Psoas muscle (tissue), 8 donors: ENCODE results near the gene FAM149A. TPM values are rescaled to one million over a fixed set of nuclear protein-coding genes. Genes with fewer than 3 reads are reported as not detected.

Source experiments
- ATAC-seq, 4 donors: fragments of 200-7000 bp; cut with Tn5 transposase; one replicate each; pipeline ENCODE4 v1.9.1; 2020; ENCODE audit warnings: moderate library complexity in 3 of 4, mild to moderate bottlenecking in 2 of 4
- DNase-seq, 2 donors: peaks; one replicate each; pipeline ENCODE4 v3.0.0-alpha.2; 2020
- H3K27ac ChIP-seq: fragments of 200-600 bp; one replicate; pipeline ENCODE4 v1.8.0; 2022
- H3K27me3 ChIP-seq, 3 donors: fragments of 200-600 bp in 1 of 3; one replicate each; pipeline versions ENCODE4 v1.6.1 to v1.8.0; 2013 to 2022; ENCODE audit warnings: low read length in 2 of 3, mild to moderate bottlenecking in 2 of 3, moderate library complexity in 1 of 3; ENCODE audit not compliant: insufficient read depth in 3 of 3
- H3K36me3 ChIP-seq, 2 donors: fragments of 200-600 bp in 1 of 2; one replicate each; pipeline versions ENCODE4 v1.6.1 to v1.8.0; 2013 to 2022; ENCODE audit warnings: low read depth in 1 of 2, mild to moderate bottlenecking in 1 of 2, moderate library complexity in 1 of 2; ENCODE audit not compliant: insufficient read depth in 1 of 2
- H3K4me1 ChIP-seq: fragments of 200-600 bp; one replicate; pipeline ENCODE4 v1.8.0; 2022
- H3K4me3 ChIP-seq: fragments of 200-600 bp; one replicate; pipeline ENCODE4 v1.8.0; 2022; ENCODE audit warnings: mild to moderate bottlenecking
- H3K9me3 ChIP-seq: fragments of 200-600 bp; one replicate; pipeline ENCODE4 v1.8.0; 2022
- WGBS, 3 donors: extraction: QIAGEN DNeasy Blood & Tissue Kit; methylation state at CpG; one replicate each; pipeline versions ENCODE4 v1.1.6 to v1.1.7; 2013; 5-methylcytosine and 5-hydroxymethylcytosine counted together
- intact Hi-C, 2 donors: fragments of 100-400 bp; cut with DNase I; formaldehyde crosslinking; loops; one replicate each; pipeline versions ENCODE4 v1.11.0 to v1.14.2; 2022
- polyA plus RNA-seq, 3 donors: library from polyadenylated mRNA; stranded (reverse); fragments of 200-250 nt; gene quantifications; one replicate each; pipeline ENCODE4 v1.2.3, GENCODE V29; 2013
- total RNA-seq, 4 donors: library from RNA; stranded (reverse); fragmentation: NEBNext Ultra II Directional in 2 of 4; extraction: Animal tissue kit (Norgen Biotek cat#: 25700) in 2 of 4; gene quantifications; one replicate each; pipeline versions ENCODE4 v1.2.1 to v1.2.4, GENCODE V29; 2021 to 2023
- TF ChIP-seq, protein P1 (sequence below): fragments of 200-600 bp; IDR thresholded peaks from one replicate; pipeline ENCODE4 v1.8.0; 2022; ENCODE audit warnings: antibody characterized with exemption
- donor health status: healthy with polysubstance abuse.
- donor health status: DM: no; HTN: no; CAD: no; lungs with moderate emphysema.
- donor health status: Bipolar disorder and iron deficiency.
- donor health status: healthy.
- donor health status: DM: yes; HTN: yes; CAD: no.
- donor health status: DM: no; HTN: no; CAD: no.
- donor health status: DM: no; HTN: no; CAD: no.
- donor health status: DM: yes; HTN: yes; CAD: no.

Gene FAM149A
- total and polyA plus RNA-seq, 7 donors, result 1.0 to 9.0 (median 5.8) TPM

DNA sequence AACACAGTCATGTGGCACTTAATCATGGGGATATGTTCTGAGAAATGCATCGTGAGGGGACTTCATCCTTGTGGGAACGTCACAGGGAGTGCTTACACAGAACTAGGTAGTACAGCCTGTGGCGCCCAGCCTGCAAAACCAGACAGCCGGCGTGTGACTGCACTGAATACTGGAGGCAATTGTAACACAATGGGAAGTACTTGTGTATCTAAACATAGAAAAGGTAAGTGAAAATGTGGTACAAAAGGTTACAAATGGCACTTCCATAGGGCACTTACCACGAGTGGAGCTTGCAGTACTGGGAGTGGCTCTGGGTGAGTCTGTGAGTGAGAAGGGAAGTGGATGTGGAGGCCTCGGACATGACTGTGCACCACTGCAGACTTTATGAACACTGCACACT lies 30.3 kb upstream of the FAM149A start:
- no peak overlapping the region for H3K27ac ChIP-seq
- no peaks in the 10 kb centered on the region for H3K4me1 ChIP-seq
- TF ChIP-seq, protein P1, sequence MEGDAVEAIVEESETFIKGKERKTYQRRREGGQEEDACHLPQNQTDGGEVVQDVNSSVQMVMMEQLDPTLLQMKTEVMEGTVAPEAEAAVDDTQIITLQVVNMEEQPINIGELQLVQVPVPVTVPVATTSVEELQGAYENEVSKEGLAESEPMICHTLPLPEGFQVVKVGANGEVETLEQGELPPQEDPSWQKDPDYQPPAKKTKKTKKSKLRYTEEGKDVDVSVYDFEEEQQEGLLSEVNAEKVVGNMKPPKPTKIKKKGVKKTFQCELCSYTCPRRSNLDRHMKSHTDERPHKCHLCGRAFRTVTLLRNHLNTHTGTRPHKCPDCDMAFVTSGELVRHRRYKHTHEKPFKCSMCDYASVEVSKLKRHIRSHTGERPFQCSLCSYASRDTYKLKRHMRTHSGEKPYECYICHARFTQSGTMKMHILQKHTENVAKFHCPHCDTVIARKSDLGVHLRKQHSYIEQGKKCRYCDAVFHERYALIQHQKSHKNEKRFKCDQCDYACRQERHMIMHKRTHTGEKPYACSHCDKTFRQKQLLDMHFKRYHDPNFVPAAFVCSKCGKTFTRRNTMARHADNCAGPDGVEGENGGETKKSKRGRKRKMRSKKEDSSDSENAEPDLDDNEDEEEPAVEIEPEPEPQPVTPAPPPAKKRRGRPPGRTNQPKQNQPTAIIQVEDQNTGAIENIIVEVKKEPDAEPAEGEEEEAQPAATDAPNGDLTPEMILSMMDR, result no peak
- intact Hi-C loops, result no loop called here
- H3K36me3 ChIP-seq, result peaks cover 0 to 4% of the 10 kb centered on the region in 2 donors
- ATAC-seq (no peak), DNase-seq (no peak)
- no peaks in the 10 kb centered on the region for H3K27me3 ChIP-seq
- no peaks in the 10 kb centered on the region for H3K9me3 ChIP-seq
- H3K4me3 ChIP-seq, result no peak overlapping the region
- 70 to 73% (median 71%) methylated on average over 7 of the region's 7 CpGs for WGBS, 3 donors

DNA sequence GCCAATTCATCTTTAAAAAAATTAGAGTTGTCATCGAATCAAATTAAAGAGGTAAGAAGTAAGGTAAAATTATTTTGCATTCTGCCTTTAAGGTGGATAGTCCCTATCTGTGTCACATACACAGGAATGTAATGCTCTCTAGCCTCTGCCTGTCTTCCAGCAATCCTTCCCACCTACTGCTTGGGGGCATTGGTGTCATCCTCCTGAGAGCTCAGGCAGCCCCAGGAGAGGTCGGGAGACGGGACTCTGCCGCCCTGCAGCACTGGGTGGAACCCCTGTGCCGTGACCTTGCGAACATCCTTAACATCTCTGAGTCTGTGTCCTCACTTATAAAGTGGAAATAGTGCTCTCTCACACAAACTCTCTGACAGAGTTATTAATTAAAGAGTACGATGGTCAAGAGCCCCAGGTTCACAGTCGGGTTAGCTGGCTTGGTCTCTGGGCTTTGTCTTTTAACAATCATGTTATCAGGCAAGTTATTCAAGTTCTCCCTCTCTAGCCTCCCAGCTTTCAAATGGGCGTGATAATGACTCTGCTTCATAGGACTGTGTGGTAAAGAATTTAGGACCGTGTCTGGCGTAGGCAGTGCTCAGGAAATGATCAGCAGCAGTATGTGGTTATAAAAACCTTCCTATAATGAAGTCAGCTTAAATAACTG lies 25.4 kb upstream of the FAM149A start:
- Histone ChIP-seq H3K27ac (no peak overlapping the region), H3K27me3 (peaks cover 0 to 2% (median 0%) of the 10 kb centered on the region in 3 donors), H3K4me1 (no peaks in the 10 kb centered on the region), H3K4me3 (no peak overlapping the region), H3K36me3 (peaks cover 0 to 4% of the 10 kb centered on the region in 2 donors), H3K9me3 (no peaks in the 10 kb centered on the region)
- TF ChIP-seq, protein P1, result no peak
- intact Hi-C loops, result no loop called here
- ATAC-seq (no peak), DNase-seq (no peak)
- WGBS, 3 donors, result 76 to 80% (median 78%) methylated on average over 11 of the region's 11 CpGs

DNA sequence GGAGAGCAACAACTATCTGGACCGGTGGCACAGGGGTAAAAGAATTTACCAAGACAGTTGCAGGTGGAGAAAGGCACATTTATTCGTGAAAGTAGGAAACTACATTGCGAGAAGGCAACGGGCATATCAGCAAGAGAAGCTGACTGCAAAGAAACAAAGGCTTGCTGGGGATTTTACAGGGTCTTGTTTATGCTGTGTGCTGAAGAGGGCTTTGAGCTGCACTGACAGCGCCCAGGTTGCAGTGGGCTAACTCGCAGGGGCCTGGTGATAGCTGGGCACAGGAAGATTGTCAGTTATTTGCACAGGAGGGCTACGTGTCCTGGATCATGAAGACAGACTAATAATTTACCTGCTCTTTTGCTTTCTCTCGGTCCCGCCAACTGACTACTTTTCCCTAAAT lies 24.8 kb upstream of the FAM149A start:
- TF ChIP-seq, protein P1, result no peak
- no peak for ATAC-seq
- H3K27me3 ChIP-seq, result peaks cover 0 to 2% (median 0%) of the 10 kb centered on the region in 3 donors
- no peaks in the 10 kb centered on the region for H3K9me3 ChIP-seq
- DNase-seq, result no peak
- no peaks in the 10 kb centered on the region for H3K4me1 ChIP-seq
- H3K27ac ChIP-seq, result no peak overlapping the region
- intact Hi-C loops, result no loop called here
- H3K36me3 ChIP-seq, result peaks cover 0 to 4% of the 10 kb centered on the region in 2 donors
- WGBS, 3 donors, result 80 to 82% (median 81%) methylated on average over 9 of the region's 9 CpGs
- no peak overlapping the region for H3K4me3 ChIP-seq

DNA sequence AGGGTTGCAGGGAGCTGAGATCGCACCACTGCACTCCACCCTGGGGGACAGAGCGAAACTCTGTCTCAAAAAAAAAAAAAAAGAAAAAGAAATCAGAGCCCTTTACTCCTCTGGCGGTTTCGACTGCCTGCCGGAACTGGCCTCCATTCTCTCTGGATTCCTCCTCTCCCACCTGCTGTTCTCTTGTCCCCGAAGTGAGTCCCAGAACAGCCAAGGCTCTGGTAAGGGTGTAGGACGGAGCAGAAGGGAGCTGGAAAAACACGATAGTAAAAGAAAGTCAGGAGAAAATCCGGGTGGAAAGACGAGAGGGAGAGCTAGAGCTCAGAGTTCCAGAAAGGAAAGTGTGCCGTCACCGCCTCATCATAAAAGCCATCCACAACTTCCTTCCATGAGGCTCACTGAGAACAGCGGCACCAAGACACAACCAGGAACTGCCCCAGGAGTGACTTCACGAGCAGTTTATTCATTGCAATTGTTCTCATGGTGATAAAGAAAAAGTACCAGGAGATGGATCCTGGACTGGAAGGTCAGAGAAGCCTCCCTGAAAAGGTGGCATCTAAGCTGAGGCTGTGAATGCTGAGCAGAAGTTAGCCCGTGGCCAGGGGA lies 23.2 kb upstream of the FAM149A start:
- H3K36me3 ChIP-seq, result peaks cover 0 to 4% of the 10 kb centered on the region in 2 donors
- intact Hi-C loops, result no loop called here
- 35 to 61% (median 45%) methylated on average over 15 of the region's 15 CpGs for WGBS, 3 donors
- H3K27ac ChIP-seq, result no peak overlapping the region
- H3K27me3 ChIP-seq, result peaks cover 0 to 2% (median 0%) of the 10 kb centered on the region in 3 donors
- no peaks in the 10 kb centered on the region for H3K9me3 ChIP-seq
- TF ChIP-seq, protein P1, result no peak
- no peak overlapping the region for H3K4me3 ChIP-seq
- H3K4me1 ChIP-seq, result no peaks in the 10 kb centered on the region
- no peak for ATAC-seq
- no peak for DNase-seq
